KMS-11 (cell line): ENCODE results near the gene RPS6KA2.

ENCODE experiments used
- H2AFZ ChIP-seq: fragments of 200-600 bp; sonication (generic); 2 replicates; pipeline ENCODE4 v1.6.1; 2016; ENCODE audit warnings: antibody characterized with exemption, mixed run types, low read depth
- H3K27ac ChIP-seq: fragments of 200-600 bp; sonication (generic); 2 replicates; pipeline ENCODE4 v1.6.1; 2016; ENCODE audit warnings: mild to moderate bottlenecking, mixed run types
- H3K27me3 ChIP-seq: fragments of 200-600 bp; sonication (generic); 2 replicates; pipeline ENCODE4 v1.6.1; 2017; ENCODE audit warnings: mild to moderate bottlenecking, low read depth, mixed run types, moderate library complexity; ENCODE audit not compliant: insufficient read depth
- H3K36me3 ChIP-seq: fragments of 200-600 bp; sonication (generic); 2 replicates; pipeline ENCODE4 v1.6.1; 2017; ENCODE audit warnings: mild to moderate bottlenecking, mixed run types; ENCODE audit not compliant: insufficient read depth
- H3K4me1 ChIP-seq: fragments of 200-600 bp; sonication (generic); 2 replicates; pipeline ENCODE4 v1.6.1; 2016; ENCODE audit warnings: mild to moderate bottlenecking, low read depth, mixed run types; ENCODE audit not compliant: poor library complexity, severe bottlenecking
- H3K4me2 ChIP-seq: fragments of 200-600 bp; sonication (generic); 2 replicates; pipeline ENCODE4 v1.7.0; 2016; ENCODE audit warnings: mild to moderate bottlenecking, mixed run types
- H3K4me3 ChIP-seq: fragments of 200-600 bp; sonication (generic); IDR thresholded peaks from 2 replicates; pipeline ENCODE4 v1.6.1; 2017; ENCODE audit warnings: low read depth, low read length, mixed read lengths; ENCODE audit not compliant: insufficient read depth
- H3K79me2 ChIP-seq: fragments of 200-600 bp; sonication (generic); 2 replicates; pipeline ENCODE4 v1.6.1; 2016; ENCODE audit warnings: low read depth, mixed run types; ENCODE audit not compliant: insufficient read depth
- H3K9ac ChIP-seq: fragments of 200-600 bp; sonication (generic); 2 replicates; pipeline ENCODE4 v1.6.1; 2016; ENCODE audit warnings: mild to moderate bottlenecking, mixed run types
- H4K20me1 ChIP-seq: fragments of 200-600 bp; sonication (generic); 2 replicates; pipeline ENCODE4 v1.6.1; 2016; ENCODE audit warnings: mild to moderate bottlenecking, mixed run types; ENCODE audit not compliant: insufficient read depth
- CTCF ChIP-seq: fragments of 200-600 bp; sonication (generic); conservative IDR thresholded peaks from 2 replicates; pipeline ENCODE4 v1.6.1; 2017; ENCODE audit warnings: low read depth, mild to moderate bottlenecking, antibody characterized with exemption, low read length, moderate library complexity, mixed read lengths

RPS6KA2 gene

GRCh38 chr6:166589337-166589731 is 37.7 kb downstream of the RPS6KA2 start:
- H3K36me3 ChIP-seq = no peaks in the 10 kb centered on the region
- no peaks in the 10 kb centered on the region for H3K4me1 ChIP-seq
- no peak for TF ChIP-seq CTCF
- H2AFZ ChIP-seq = no peak overlapping the region
- no peaks in the 10 kb centered on the region for H3K27me3 ChIP-seq
- H3K79me2 ChIP-seq = no peaks in the 10 kb centered on the region
- no peak overlapping the region for H3K4me3 ChIP-seq
- H4K20me1 ChIP-seq = no peaks in the 10 kb centered on the region
- H3K4me2 ChIP-seq = no peak overlapping the region
- no peak overlapping the region for H3K9ac ChIP-seq
- no peak overlapping the region for H3K27ac ChIP-seq

GRCh38 chr6:166588691-166589336 is 38.2 kb downstream of the RPS6KA2 start:
- H3K36me3 ChIP-seq = no peaks in the 10 kb centered on the region
- H4K20me1 ChIP-seq = no peaks in the 10 kb centered on the region
- H3K79me2 ChIP-seq = no peaks in the 10 kb centered on the region
- no peak overlapping the region for H3K27ac ChIP-seq
- H2AFZ ChIP-seq = no peak overlapping the region
- H3K4me1 ChIP-seq = no peaks in the 10 kb centered on the region
- no peaks in the 10 kb centered on the region for H3K27me3 ChIP-seq
- no peak for TF ChIP-seq CTCF
- no peak overlapping the region for H3K4me2 ChIP-seq
- no peak overlapping the region for H3K4me3 ChIP-seq
- no peak overlapping the region for H3K9ac ChIP-seq

GRCh38 chr6:166587631-166588413 is 39.2 kb downstream of the RPS6KA2 start:
- H3K4me2 ChIP-seq = no peak overlapping the region
- H3K36me3 ChIP-seq = no peaks in the 10 kb centered on the region
- no peaks in the 10 kb centered on the region for H3K27me3 ChIP-seq
- H3K4me3 ChIP-seq = no peak overlapping the region
- TF ChIP-seq CTCF = no peak
- no peak overlapping the region for H3K9ac ChIP-seq
- no peak overlapping the region for H2AFZ ChIP-seq
- no peaks in the 10 kb centered on the region for H3K79me2 ChIP-seq
- no peaks in the 10 kb centered on the region for H4K20me1 ChIP-seq
- no peak overlapping the region for H3K27ac ChIP-seq
- no peaks in the 10 kb centered on the region for H3K4me1 ChIP-seq

- Histone ChIP-seq H4K20me1 (no peaks in the 10 kb centered on the region), H3K27me3 (no peaks in the 10 kb centered on the region), H3K9ac (no peak within 1 kb of the TSS), H3K79me2 (no peaks in the 10 kb centered on the region), H3K4me1 (no peaks in the 10 kb centered on the region), H3K36me3 (no peaks in the 10 kb centered on the region), H2AFZ (no peak within 1 kb of the TSS), H3K27ac (no peak within 1 kb of the TSS), H3K4me3 (no peak within 1 kb of the TSS), H3K4me2 (no peak within 1 kb of the TSS)
- TF ChIP-seq CTCF = no peak
Measured at GRCh38 chr6:166586424-166587156, 40.5 kb downstream of the RPS6KA2 start, which contains the start of gene RAMACL. Gene RAMACL, minus strand, starts transcription at chr6:166586678. Its CDS starts 201 bp downstream, at chr6:166586477.
